ENCODE data around the gene HOXB2. TPM values are rescaled to one million over a fixed set of nuclear protein-coding genes. Genes with fewer than 3 reads are reported as not detected.

Gene HOXB2
- total and polyA plus RNA-seq, 9 of the 15 experiments (the other 6 are each of a cell fraction or from before 2014, with no cell fraction given), result 2.1 to 97.7 (median 21.2) TPM

GRCh38 chr17:48505788-48506187 lies 39.1 kb downstream of the HOXB2 start (continued):
- TF ChIP-seq FIP1L1 (IDR thresholded peaks at IDR 0.05; ENCODE audit: low read depth, low read length, poor library complexity, severe bottlenecking) (no peak), RBM34 (IDR thresholded peaks at IDR 0.05; ENCODE audit: borderline replicate concordance, insufficient read depth, low read length) (no peak), KLF10 (CRISPR knock-in tag; IDR thresholded peaks at IDR 0.05) (no peak), MAZ (CRISPR knock-in tag; conservative IDR thresholded peaks at IDR 0.05 in 1 of 2, IDR thresholded peaks at IDR 0.05 in 1 of 2) (no peak), ZSCAN32 (CRISPR knock-in tag; IDR thresholded peaks at IDR 0.05) (no peak), KAT7 (CRISPR knock-in tag; IDR thresholded peaks at IDR 0.05; ENCODE audit: borderline replicate concordance) (no peak), MXI1 (IDR thresholded peaks at IDR 0.05; ENCODE audit: low read depth, low read length) (peak; percentile 61; the same call in 1 of the 2 replicates), ZNF707 (CRISPR knock-in tag; conservative IDR thresholded peaks at IDR 0.05) (no peak), ZNF699 (CRISPR knock-in tag; IDR thresholded peaks at IDR 0.05; ENCODE audit: insufficient replicate concordance) (no peak), USF1 (CRISPR knock-in tag; IDR thresholded peaks at IDR 0.05) (no peak), ARID1B (IDR thresholded peaks at IDR 0.05) (peak; percentile 32; the same call in 1 of the 2 replicates), ZNF512 (tag; IDR thresholded peaks at IDR 0.05) (no peak), C11orf30 (IDR thresholded peaks at IDR 0.05; ENCODE audit: low read depth) (peak; percentile 80), SP1 (CRISPR knock-in tag; IDR thresholded peaks at IDR 0.05) (no peak), SMAD1 (IDR thresholded peaks at IDR 0.05; ENCODE audit: low read depth, low read length, partially characterized antibody) (no peak), ZEB2 (IDR thresholded peaks at IDR 0.05) (peak; percentile 73; the same call in 1 of the 2 replicates), MEIS2 (IDR thresholded peaks at IDR 0.05; ENCODE audit: partially characterized antibody) (peak; percentile 72), JUNB (CRISPR knock-in tag; conservative IDR thresholded peaks at IDR 0.05) (peak; percentile 78)
- TF ChIP-seq, protein P1, sequence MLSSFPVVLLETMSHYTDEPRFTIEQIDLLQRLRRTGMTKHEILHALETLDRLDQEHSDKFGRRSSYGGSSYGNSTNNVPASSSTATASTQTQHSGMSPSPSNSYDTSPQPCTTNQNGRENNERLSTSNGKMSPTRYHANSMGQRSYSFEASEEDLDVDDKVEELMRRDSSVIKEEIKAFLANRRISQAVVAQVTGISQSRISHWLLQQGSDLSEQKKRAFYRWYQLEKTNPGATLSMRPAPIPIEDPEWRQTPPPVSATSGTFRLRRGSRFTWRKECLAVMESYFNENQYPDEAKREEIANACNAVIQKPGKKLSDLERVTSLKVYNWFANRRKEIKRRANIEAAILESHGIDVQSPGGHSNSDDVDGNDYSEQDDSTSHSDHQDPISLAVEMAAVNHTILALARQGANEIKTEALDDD (IDR thresholded peaks at IDR 0.05), result no peak
- TF ChIP-seq, protein P2, sequence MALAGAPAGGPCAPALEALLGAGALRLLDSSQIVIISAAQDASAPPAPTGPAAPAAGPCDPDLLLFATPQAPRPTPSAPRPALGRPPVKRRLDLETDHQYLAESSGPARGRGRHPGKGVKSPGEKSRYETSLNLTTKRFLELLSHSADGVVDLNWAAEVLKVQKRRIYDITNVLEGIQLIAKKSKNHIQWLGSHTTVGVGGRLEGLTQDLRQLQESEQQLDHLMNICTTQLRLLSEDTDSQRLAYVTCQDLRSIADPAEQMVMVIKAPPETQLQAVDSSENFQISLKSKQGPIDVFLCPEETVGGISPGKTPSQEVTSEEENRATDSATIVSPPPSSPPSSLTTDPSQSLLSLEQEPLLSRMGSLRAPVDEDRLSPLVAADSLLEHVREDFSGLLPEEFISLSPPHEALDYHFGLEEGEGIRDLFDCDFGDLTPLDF (CRISPR knock-in tag; IDR thresholded peaks at IDR 0.05), result no peak
- TF ChIP-seq, protein P3, sequence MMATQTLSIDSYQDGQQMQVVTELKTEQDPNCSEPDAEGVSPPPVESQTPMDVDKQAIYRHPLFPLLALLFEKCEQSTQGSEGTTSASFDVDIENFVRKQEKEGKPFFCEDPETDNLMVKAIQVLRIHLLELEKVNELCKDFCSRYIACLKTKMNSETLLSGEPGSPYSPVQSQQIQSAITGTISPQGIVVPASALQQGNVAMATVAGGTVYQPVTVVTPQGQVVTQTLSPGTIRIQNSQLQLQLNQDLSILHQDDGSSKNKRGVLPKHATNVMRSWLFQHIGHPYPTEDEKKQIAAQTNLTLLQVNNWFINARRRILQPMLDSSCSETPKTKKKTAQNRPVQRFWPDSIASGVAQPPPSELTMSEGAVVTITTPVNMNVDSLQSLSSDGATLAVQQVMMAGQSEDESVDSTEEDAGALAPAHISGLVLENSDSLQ (IDR thresholded peaks at IDR 0.05), result peak; percentile 75
- TF ChIP-seq, protein P4, sequence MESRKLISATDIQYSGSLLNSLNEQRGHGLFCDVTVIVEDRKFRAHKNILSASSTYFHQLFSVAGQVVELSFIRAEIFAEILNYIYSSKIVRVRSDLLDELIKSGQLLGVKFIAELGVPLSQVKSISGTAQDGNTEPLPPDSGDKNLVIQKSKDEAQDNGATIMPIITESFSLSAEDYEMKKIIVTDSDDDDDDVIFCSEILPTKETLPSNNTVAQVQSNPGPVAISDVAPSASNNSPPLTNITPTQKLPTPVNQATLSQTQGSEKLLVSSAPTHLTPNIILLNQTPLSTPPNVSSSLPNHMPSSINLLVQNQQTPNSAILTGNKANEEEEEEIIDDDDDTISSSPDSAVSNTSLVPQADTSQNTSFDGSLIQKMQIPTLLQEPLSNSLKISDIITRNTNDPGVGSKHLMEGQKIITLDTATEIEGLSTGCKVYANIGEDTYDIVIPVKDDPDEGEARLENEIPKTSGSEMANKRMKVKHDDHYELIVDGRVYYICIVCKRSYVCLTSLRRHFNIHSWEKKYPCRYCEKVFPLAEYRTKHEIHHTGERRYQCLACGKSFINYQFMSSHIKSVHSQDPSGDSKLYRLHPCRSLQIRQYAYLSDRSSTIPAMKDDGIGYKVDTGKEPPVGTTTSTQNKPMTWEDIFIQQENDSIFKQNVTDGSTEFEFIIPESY (CRISPR knock-in tag; IDR thresholded peaks at IDR 0.05), result no peak
